OCI-LY7 (cell line): ENCODE results near the gene TRAF2. TPM values are rescaled to one million over a fixed set of nuclear protein-coding genes. Genes with fewer than 3 reads are reported as not detected.

Source experiments
- BruUV-seq: library from RNA; stranded (reverse); fragments of 400-500 nt; replicated peaks from 2 replicates; lab custom pipeline; 2021; lab: Mats Ljungman, UMichigan
- CTCF ChIA-PET: fragments of 300-600 bp; sonication (Branson Sonifier 250); formaldehyde crosslinking; loops from one replicate; lab custom pipeline; 2022; ENCODE audit warnings: antibody characterized with exemption; ENCODE audit not compliant: unreplicated experiment; lab: Charles Lee
- POLR2A ChIA-PET: fragments of 300-600 bp; sonication (Branson Sonifier 250); formaldehyde crosslinking; loops from one replicate; lab custom pipeline; 2022; ENCODE audit warnings: antibody characterized with exemption; lab: Charles Lee
- DNase-seq: peaks from one replicate; pipeline ENCODE4 v3.0.0-alpha.2; 2015; ENCODE audit warnings: low spot score
- H2AFZ ChIP-seq: fragments of 200-600 bp; sonication (generic), shearing (Covaris generic); 2 replicates; pipeline ENCODE4 v1.6.1; 2014; ENCODE audit warnings: mild to moderate bottlenecking, antibody characterized with exemption, low read length, moderate library complexity
- H3K27ac ChIP-seq: fragments of 200-600 bp; sonication (generic); 2 replicates; pipeline ENCODE4 v1.5.1; 2014; ENCODE audit warnings: mixed run types, low read depth, mild to moderate bottlenecking, moderate library complexity, low read length, inconsistent platforms; ENCODE audit not compliant: poor library complexity, severe bottlenecking
- H3K36me3 ChIP-seq: fragments of 200-600 bp; sonication (generic); 2 replicates; pipeline ENCODE4 v1.6.1; 2014; ENCODE audit warnings: mild to moderate bottlenecking, antibody characterized with exemption, low read length, moderate library complexity, mixed read lengths; ENCODE audit not compliant: insufficient read depth
- H3K4me1 ChIP-seq: fragments of 200-600 bp; sonication (generic); 2 replicates; pipeline ENCODE4 v1.5.1; 2014; ENCODE audit warnings: mild to moderate bottlenecking, low read length; ENCODE audit not compliant: insufficient read depth, poor library complexity, severe bottlenecking
- H3K4me2 ChIP-seq: fragments of 200-600 bp; sonication (generic); 2 replicates; pipeline ENCODE4 v1.6.1; 2014; ENCODE audit warnings: mild to moderate bottlenecking, low read length
- H3K4me3 ChIP-seq: fragments of 200-600 bp; sonication (generic); 2 replicates; pipeline ENCODE4 v1.5.1; 2014; ENCODE audit warnings: mild to moderate bottlenecking, low read depth, low read length; ENCODE audit not compliant: poor library complexity, severe bottlenecking
- H3K79me2 ChIP-seq: fragments of 200-600 bp; sonication (generic); 2 replicates; pipeline ENCODE4 v1.6.1; 2016; ENCODE audit warnings: low read depth, mild to moderate bottlenecking, low read length, moderate library complexity, mixed read lengths; ENCODE audit not compliant: insufficient read depth
- H3K9me2 ChIP-seq: fragments of 200-600 bp; sonication (generic); 2 replicates; pipeline ENCODE4 v1.6.1; 2016; ENCODE audit warnings: mild to moderate bottlenecking, low read length, mixed read lengths; ENCODE audit not compliant: insufficient read depth
- H3K9me3 ChIP-seq: fragments of 200-600 bp; sonication (generic); 2 replicates; pipeline ENCODE4 v1.6.1; 2014; ENCODE audit warnings: mild to moderate bottlenecking, mixed run types, low read length, mixed read lengths
- H4K20me1 ChIP-seq: fragments of 200-600 bp; sonication (generic); 2 replicates; pipeline ENCODE4 v1.6.1; 2014; ENCODE audit warnings: mild to moderate bottlenecking, antibody characterized with exemption, low read length, moderate library complexity, mixed read lengths; ENCODE audit not compliant: insufficient read depth
- CTCF ChIP-seq: fragments of 200-600 bp; sonication (generic); conservative IDR thresholded peaks from 2 replicates; pipeline ENCODE4 v1.5.1; 2014; ENCODE audit warnings: mild to moderate bottlenecking, antibody characterized with exemption, low read length, moderate library complexity, mixed read lengths
- EZH2phosphoT487 ChIP-seq: fragments of 200-600 bp; sonication (generic); IDR thresholded peaks from 2 replicates; pipeline ENCODE4 v1.6.1; 2018; ENCODE audit warnings: low read depth, borderline replicate concordance, mild to moderate bottlenecking, mixed run types, antibody characterized with exemption, low read length, moderate library complexity, mixed read lengths
- intact Hi-C: fragments of 100-400 bp; cut with micrococcal nuclease; formaldehyde crosslinking; loops from one replicate; pipeline ENCODE4 v1.10.0; 2022; ENCODE audit not compliant: unreplicated experiment
- total RNA-seq, 2 experiments: library from RNA; depleted of rRNA in 1 of 2; stranded (reverse); fragments of >200 nt in 1 of 2; shearing (Covaris generic) in 1 of 2; gene quantifications; 2 replicates each; pipeline ENCODE4 v1.2.3, GENCODE V29; 2014 to 2022

The TRAF2 gene
- total RNA-seq, 2 experiments from 2014 or later = 31.4 to 40.5 TPM

- no peaks in the 10 kb centered on the region for H3K9me3 ChIP-seq
- peak overlapping the region; percentile 96 for H3K4me3 ChIP-seq
- ChIA-PET POLR2A (interaction anchor here (1.2 kb wide), 2 partner anchors 17 to 160 kb away, joined by 3 read pairs; no protein-coding TSS in a partner anchor), CTCF (no interaction called here)
- DNase-seq = peak; percentile 59
- H4K20me1 ChIP-seq = peaks cover 10% of the 10 kb centered on the region; the same call in 1 of the 2 replicates
- peak overlapping the region; percentile 79 for H3K4me2 ChIP-seq
- H3K9me2 ChIP-seq = no peaks in the 10 kb centered on the region
- H3K79me2 ChIP-seq = peaks cover 51% of the 10 kb centered on the region
- TF ChIP-seq EZH2phosphoT487 (no peak), CTCF (no peak)
- peaks cover 17% of the 10 kb centered on the region for H3K4me1 ChIP-seq
- BruUV-seq = no TSS peak
- intact Hi-C loops = loop anchor here (1.0 to 5.0 kb wide), 5 partner anchors 20 to 142 kb away; partner anchors contain the start of genes ABCA2, C8G, EDF1 and FBXW5
- H2AFZ ChIP-seq = no peak overlapping the region
- H3K36me3 ChIP-seq = peaks cover 19% of the 10 kb centered on the region
- H3K27ac ChIP-seq = peak overlapping the region; percentile 62
Observed at GRCh38 chr9:136886610-136887597, 588 bp downstream of the TRAF2 start.

GRCh38 chr9:136888454-136888853 is 2.1 kb downstream of the TRAF2 start:
- Histone ChIP-seq H3K27ac (no peak overlapping the region), H2AFZ (no peak overlapping the region), H3K4me1 (peaks cover 8% of the 10 kb centered on the region), H3K36me3 (peaks cover 30% of the 10 kb centered on the region), H3K9me2 (no peaks in the 10 kb centered on the region), H3K79me2 (peaks cover 66% of the 10 kb centered on the region), H3K9me3 (no peaks in the 10 kb centered on the region), H3K4me2 (0 out of 2 replicates have a peak overlapping the region, but pooled peaks have one; percentile 79), H4K20me1 (peaks cover 10% of the 10 kb centered on the region; the same call in 1 of the 2 replicates), H3K4me3 (no peak overlapping the region)
- ChIA-PET POLR2A (no interaction called here), CTCF (no interaction called here)
- intact Hi-C loops = loop anchor here (5.0 kb wide), 1 partner anchor 101 kb away; no protein-coding TSS in a partner anchor
- BruUV-seq = TSS peak; percentile 44
- TF ChIP-seq CTCF = no peak
- no peak for TF ChIP-seq EZH2phosphoT487
- no peak for DNase-seq
